A375 (cell line): ENCODE data around the gene EIF2B1. TPM values are rescaled to one million over a fixed set of nuclear protein-coding genes. Genes with fewer than 3 reads are reported as not detected.

Source experiments
- small RNA-seq: library from RNA; depleted of rRNA; stranded (forward); fragments of <200 nt; gene quantifications from one replicate; pipeline ENCODE3, GENCODE V24; 2014
- total RNA-seq: library from RNA; depleted of rRNA; stranded (reverse); fragments of >200 nt; shearing (Covaris generic); gene quantifications from 2 replicates; pipeline ENCODE4 v1.2.3, GENCODE V29; 2014; rRNA removed

The EIF2B1 gene
- total RNA-seq: 133 and 214 TPM in 2 replicates

DNA sequence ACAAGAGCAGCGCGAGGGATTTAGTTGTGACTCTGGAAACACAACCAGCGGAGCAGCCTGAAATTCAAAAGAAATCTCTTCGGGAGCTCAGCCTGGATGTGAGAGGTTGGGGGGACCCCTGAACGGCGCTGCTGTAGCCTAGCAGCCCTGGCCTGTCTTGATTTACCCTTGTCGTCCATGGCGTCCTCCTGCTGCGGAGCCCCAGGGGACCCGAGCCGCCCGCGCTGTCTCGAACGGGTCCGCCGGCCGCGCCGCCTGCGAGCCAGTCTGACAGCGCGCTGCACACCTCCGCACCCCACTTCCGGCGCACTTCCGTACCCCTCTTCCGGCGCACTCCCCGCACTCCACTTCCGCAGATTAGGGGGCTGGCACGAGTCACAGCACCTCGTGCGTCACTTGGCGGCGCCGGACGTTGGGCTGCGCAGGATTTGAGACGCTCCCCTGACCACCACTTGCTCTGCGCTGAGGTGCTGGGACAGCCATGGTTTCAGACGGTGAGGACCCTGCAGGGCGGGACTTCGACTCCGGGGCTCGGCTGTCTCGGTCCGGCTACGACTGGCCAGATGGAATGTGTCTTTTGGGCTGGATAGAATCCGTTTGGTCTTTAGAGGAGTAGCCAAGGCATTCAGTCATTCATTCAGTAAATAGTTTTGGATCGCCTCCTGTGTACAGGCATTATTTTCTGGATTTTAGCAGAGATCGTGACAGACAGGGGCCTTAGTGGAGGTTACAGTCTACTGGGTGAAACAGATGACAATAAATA, at the start of gene EIF2B1, which contains the start of gene GTF2H3:
Gene EIF2B1 (minus strand): TSS at position 308 of the 763 bp plus-strand sequence. CDS start 129 bp downstream, at position 179.
Gene GTF2H3 (plus strand): TSS at position 451 of the 763 bp plus-strand sequence. CDS start 31 bp downstream, at position 482.

DNA sequence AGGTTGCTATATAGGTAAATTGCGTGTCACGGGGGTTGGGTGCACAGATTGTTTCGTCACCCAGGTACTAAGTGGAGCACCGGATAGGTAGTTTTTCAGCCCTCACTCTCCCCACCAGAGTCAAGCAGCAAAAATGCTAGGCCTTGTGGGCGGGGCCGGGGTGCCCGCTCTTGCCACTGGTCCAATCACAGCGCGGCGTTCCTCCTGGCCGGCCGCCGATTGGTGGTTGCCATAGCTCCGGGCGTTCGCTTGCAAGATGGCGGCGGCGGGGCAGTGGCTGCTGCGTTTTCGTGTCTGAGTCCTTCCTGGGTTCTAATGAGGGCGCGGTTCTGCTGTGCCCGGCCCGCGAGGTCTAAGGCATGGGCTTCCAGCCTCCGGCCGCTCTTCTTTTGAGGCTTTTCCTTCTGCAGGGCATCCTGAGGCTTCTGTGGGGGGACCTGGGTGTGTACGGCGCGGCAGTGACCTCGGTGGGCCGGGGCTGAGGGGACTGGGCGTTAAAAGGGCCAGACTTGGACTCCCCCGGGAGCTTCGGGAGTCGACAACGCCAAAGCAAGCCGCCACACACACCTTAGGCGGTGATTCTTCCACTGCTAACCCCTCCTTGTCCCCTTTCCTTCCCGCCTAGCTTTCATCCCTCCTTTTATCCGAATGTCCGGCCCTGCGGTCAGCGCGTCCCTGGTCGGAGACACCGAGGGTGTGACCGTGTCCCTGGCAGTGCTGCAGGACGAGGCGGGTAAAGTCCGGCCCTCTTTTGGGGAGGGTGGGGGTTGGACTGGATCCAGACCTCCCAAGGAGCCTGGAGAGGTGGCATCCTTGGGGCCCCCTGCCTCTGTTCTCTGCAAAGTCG, 37.6 kb upstream of the EIF2B1 start, which contains the start of gene TCTN2:
Gene TCTN2 (plus strand): TSS at position 232 of the 847 bp plus-strand sequence. CDS start 128 bp downstream, at position 360.

DNA sequence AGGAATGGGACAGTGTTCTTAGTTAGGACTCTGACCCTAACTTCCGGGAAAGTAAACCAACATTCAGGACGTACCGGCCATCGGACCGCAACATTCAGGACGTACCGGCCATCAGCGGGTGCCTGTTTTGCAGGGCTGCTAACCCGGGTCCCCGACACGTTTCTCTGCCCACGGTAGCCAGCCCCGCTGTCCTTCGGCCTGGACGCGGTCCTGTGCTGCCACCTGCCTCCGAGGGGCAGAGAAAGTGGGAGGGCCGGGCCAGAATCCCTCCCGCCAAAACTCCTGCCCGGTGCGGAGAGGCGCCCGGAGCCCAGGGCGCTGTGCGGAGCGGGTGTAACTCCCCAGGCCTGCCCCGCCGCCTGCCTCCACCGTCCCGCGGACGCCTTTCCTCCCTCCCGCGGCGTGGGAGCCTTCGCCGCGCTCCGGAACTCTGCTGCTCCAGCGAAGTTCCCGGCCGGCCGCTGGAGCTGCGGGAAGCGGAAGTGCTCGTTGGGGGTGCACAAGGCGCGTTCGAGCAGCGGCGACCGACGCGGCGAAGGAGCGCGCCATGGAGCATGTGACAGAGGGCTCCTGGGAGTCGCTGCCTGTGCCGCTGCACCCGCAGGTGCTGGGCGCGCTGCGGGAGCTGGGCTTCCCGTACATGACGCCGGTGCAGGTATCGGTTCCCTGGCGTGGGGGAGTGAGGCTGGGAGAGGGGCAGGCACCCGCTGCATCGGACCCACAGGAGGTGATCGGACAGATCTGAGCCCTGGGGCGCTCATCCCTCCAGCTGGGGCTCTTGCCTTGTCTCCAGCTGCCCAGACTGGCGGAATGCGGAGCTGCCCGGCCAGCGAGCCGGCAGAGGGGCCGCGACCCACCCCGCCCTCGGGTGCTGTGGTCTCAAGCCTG, 31.6 kb downstream of the EIF2B1 start, which contains the start of gene DDX55:
Gene DDX55 (plus strand): TSS at position 498 of the 888 bp plus-strand sequence. CDS start 50 bp downstream, at position 548.

Small RNAs within 50 kb of the gene (small RNA-seq; reads per million reads assigned to genes)
- 1.1 reads per million, percentile 57 among the genes with 10 or more reads in this experiment for gene SNORA9B

Other genes starting within 250 kb of the EIF2B1 start
- gene KMT5A, start 249.6 kb downstream of the EIF2B1 start, total RNA-seq: 110 and 120 TPM in 2 replicates
- gene RILPL2, start 197.0 kb downstream of the EIF2B1 start, total RNA-seq: 7.1 and 8.0 TPM in 2 replicates
- gene SNRNP35, start 175.5 kb downstream of the EIF2B1 start, total RNA-seq: 30.7 and 33.3 TPM in 2 replicates
- gene RILPL1, start 100.0 kb downstream of the EIF2B1 start, total RNA-seq: 19.5 and 20.0 TPM in 2 replicates
- 185 and 311 TPM in 2 replicates for gene TMED2, start 49.1 kb downstream of the EIF2B1 start, total RNA-seq
- 67.4 and 71.7 TPM in 2 replicates for gene DDX55, start 31.6 kb downstream of the EIF2B1 start, total RNA-seq
- gene GTF2H3, start 143 bp upstream of the EIF2B1 start, total RNA-seq: 47.3 and 50.1 TPM in 2 replicates
- gene TCTN2, start 37.4 kb upstream of the EIF2B1 start, total RNA-seq: 8.7 and 12.5 TPM in 2 replicates
- 24.9 and 26.0 TPM in 2 replicates for gene ATP6V0A2, start 78.7 kb upstream of the EIF2B1 start, total RNA-seq
- gene DNAH10, start 128.6 kb upstream of the EIF2B1 start, total RNA-seq: not detected in 2 replicates